ENCODE data around the gene ACTR1A. TPM values are rescaled to one million over a fixed set of nuclear protein-coding genes. Genes with fewer than 3 reads are reported as not detected.
"Not testable (repeated sequence)": the region's sequence is repeated elsewhere in the genome, so short reads cannot be mapped to it uniquely, and the experiment has no call there.

The ACTR1A gene
- total RNA-seq, 2 donors from 2014 or later, result 61.6 to 68.3 TPM

DNA sequence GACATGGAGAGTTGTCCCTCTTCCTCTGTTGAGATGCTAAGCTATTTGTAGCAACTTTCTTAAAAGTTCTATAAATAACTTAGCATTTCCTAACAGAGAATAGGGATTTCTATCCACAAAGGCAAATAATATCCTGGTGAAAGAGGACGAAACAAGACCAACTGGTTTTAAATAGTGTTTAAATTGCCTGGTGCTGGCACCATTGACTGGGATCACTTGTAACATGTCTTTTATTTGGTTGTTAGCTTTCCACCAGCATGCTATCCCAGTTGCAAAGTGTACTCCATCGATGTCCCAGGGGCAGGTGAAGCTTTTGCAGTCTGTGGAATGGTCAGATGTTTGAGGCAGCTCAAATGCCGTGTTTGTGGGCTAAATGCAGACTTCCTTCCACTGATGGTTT lies 5.0 kb upstream of the ACTR1A start:
- H3K27ac Mint-ChIP-seq, result no peak overlapping the region
- no peaks in the 10 kb centered on the region for H3K9me3 Mint-ChIP-seq
- H3K4me3 Mint-ChIP-seq, result no peak overlapping the region
- H3K27me3 Mint-ChIP-seq (ENCODE audit: low read depth), result no peaks in the 10 kb centered on the region
- ATAC-seq (replicated peaks in 1 of 2), result no peak
- H3K4me1 Mint-ChIP-seq (ENCODE audit: low read depth), result peaks cover 41% of the 10 kb centered on the region
- DNase-seq, result no peak
- H3K36me3 Mint-ChIP-seq (ENCODE audit: insufficient read depth in 2 of 2), result peaks cover 4 to 7% of the 10 kb centered on the region in 2 donors

DNA sequence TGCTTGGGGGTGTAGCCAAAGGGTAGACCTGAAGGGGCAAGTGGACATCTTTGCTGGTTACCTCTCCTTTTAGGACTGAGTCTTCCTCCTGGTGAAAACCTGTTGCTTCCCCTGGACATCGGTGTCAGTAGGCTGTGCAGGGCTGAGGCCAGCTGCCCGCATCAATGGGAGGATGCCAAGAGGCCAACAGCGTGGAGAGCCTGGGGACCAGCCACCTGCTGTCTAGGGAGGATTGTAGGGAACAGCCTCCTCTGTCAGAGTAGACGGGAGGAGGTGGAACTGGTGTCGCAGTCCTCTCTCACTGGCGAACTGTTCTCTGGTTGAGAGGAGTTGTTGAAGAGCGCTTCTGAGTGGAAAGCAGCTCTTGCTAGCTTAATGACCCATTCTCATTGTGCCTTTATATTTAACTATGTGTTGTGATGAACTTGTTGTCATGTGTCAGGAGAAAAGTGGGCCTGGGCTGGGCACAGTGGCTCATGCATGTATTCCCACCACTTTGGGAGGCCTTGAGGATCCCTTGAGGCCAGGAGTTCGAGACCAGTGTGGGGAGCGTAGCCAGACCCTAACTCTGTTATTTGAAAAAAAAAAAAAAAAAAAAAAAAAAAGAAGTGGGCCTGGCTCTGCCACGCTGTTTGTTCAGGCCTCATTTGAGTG lies 3.1 kb upstream of the ACTR1A start:
- Mint-ChIP-seq H3K4me1 (ENCODE audit: low read depth) (peaks cover 30% of the 10 kb centered on the region), H3K36me3 (ENCODE audit: insufficient read depth in 2 of 2) (peaks cover 0 to 1% of the 10 kb centered on the region in 2 donors), H3K4me3 (no peak overlapping the region), H3K27ac (no peak overlapping the region), H3K27me3 (ENCODE audit: low read depth) (no peaks in the 10 kb centered on the region), H3K9me3 (no peaks in the 10 kb centered on the region)
- no peak for ATAC-seq (replicated peaks in 1 of 2)
- no peak for DNase-seq

DNA sequence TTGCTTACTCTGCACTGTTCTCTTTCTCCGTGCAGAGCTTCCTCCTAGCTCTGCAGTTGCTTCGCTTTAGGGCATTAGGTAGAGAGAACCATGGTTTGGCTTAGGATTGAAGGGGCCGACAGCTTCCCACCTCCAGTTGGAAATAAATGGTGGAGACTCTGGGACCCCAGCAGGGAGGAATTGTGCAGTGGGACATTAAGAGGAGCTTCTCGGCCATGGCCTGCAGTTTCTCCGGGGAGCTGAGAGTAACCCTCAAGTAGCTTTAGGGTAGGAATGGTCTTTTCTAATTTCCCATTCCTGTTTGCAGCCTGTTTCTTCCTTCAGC lies 2.4 kb upstream of the ACTR1A start:
- Mint-ChIP-seq H3K9me3 (no peaks in the 10 kb centered on the region), H3K4me1 (ENCODE audit: low read depth) (peaks cover 32% of the 10 kb centered on the region), H3K27ac (peak overlapping the region; percentile 89), H3K4me3 (no peak overlapping the region), H3K36me3 (ENCODE audit: insufficient read depth in 2 of 2) (peaks cover 0 to 1% of the 10 kb centered on the region in 2 donors), H3K27me3 (ENCODE audit: low read depth) (no peaks in the 10 kb centered on the region)
- DNase-seq (no peak), ATAC-seq (replicated peaks in 1 of 2) (no peak)

DNA sequence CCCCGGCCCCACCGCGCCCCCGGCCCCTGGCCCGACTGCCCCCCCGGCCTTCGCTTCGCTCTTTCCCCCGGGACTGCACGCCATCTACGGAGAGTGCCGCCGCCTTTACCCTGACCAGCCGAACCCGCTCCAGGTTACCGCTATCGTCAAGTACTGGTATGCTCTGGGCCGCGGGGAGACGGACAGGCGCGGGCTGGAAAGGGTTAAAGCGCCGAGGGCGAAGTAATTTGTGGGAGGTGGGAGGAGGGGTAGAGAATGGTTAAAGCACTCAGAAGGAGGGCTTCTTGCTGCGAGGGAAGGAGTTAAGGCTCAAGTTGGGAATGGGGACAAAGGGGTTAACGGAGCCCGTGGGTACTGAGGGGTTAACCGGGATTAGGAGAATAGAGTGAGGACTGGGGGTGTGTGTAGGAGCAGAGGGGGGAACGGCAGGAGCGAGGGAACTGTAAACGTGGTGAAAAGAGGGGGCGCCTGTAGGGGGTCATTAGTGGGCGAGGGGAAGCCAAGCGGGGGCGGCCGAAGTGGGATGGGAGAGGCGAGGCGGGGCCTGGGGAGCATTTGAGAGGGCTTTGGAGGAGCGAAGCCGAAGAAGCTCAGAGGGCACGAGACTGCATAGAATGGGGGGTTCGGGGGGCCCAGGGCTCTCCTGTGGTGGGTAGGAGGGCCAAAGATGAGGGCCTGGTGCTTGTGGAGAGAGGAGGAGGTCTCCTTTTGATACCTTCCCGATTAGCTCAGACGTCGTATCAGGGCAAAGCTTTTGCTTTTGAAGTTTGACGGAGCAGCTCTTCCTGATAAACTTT lies 1.9 kb upstream of the ACTR1A start:
- Mint-ChIP-seq H3K27me3 (ENCODE audit: low read depth) (no peaks in the 10 kb centered on the region), H3K27ac (peak overlapping the region; percentile 89), H3K9me3 (no peaks in the 10 kb centered on the region), H3K4me3 (no peak overlapping the region), H3K36me3 (ENCODE audit: insufficient read depth in 2 of 2) (peaks cover 0 to 1% of the 10 kb centered on the region in 2 donors), H3K4me1 (ENCODE audit: low read depth) (peaks cover 37% of the 10 kb centered on the region)
- peak; percentile 38 to 41 for DNase-seq
- no peak for ATAC-seq (replicated peaks in 1 of 2)

DNA sequence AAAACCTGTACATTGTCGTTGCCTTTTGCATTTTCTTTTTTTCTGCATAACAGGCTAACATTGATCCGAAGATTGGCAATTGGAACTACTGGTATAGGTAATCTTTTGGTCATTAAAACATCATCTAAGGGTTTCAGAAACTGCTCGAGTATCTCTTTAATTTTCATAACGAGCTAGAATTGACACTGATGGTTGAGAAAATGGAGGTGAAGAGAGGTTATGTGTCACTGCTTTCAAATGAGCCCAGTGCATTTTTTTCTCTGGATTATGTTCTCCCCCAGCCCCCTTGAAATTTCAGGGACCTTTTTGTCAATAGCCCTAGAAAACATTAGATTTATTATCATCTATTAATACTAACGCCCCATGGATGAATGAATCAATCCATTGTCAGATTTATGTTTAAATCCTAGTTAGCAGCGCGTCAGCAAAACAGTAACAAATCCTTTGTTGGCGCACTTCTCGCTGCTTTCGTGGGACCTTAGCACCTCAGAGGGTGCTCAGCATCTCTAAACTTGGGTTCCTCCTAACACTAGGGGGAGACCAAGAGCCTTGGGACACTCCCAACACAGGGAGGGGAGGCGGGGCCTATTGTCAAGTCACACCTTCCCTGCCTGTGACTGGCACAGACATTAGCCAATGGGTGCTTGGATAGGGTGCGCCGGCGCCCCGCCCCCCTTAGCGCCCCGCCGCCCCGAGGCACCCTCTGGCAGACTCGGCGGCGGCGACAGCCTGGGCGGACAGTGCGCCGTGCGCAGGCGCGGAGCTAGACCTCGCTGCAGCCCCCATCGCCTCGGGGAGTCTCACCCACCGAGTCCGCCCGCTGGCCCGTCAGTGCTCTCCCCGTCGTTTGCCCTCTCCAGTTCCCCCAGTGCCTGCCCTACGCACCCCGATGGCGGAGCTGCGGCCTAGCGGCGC lies 1.0 kb upstream of the ACTR1A start, which contains the start of gene SUFU:
Gene SUFU, plus strand, starts transcription at position 709 of the 915 bp plus-strand sequence. Its CDS starts 181 bp downstream, at position 890.
- Mint-ChIP-seq H3K4me1 (ENCODE audit: low read depth) (peaks cover 42% of the 10 kb centered on the region), H3K27ac (peak within 1 kb of the TSS; percentile 89), H3K4me3 (no peak within 1 kb of the TSS), H3K36me3 (ENCODE audit: insufficient read depth in 2 of 2) (peaks cover 0 to 1% of the 10 kb centered on the region in 2 donors), H3K9me3 (no peaks in the 10 kb centered on the region), H3K27me3 (ENCODE audit: low read depth) (no peaks in the 10 kb centered on the region)
- ATAC-seq (replicated peaks in 1 of 2) (peak; percentile 78 to 79), DNase-seq (peak; percentile 99)

DNA sequence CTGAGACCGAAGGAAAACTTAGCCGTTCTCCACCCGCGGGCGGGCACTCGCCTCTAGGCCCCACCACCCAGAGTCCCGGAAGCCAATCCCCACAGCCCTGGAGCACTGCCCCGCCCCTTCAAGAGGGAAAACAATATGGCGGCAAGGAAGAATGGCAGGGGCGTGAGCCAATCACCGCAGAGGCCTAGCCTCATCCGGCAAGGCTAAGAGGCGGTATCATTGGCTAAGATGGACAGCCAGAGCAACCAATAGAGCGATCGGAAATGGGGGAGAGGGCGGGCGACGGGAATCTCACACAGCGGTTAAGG lies 529 bp downstream of the ACTR1A start:
- H3K9me3 Mint-ChIP-seq, result no peaks in the 10 kb centered on the region
- peaks cover 0 to 1% of the 10 kb centered on the region in 2 donors for H3K36me3 Mint-ChIP-seq (ENCODE audit: insufficient read depth in 2 of 2)
- no peak overlapping the region for H3K27ac Mint-ChIP-seq
- H3K4me3 Mint-ChIP-seq, result no peak overlapping the region
- peak; percentile 77 to 78 for ATAC-seq (replicated peaks in 1 of 2)
- peak; percentile 97 to 99 for DNase-seq
- H3K4me1 Mint-ChIP-seq (ENCODE audit: low read depth), result peaks cover 41% of the 10 kb centered on the region
- H3K27me3 Mint-ChIP-seq (ENCODE audit: low read depth), result no peaks in the 10 kb centered on the region

DNA sequence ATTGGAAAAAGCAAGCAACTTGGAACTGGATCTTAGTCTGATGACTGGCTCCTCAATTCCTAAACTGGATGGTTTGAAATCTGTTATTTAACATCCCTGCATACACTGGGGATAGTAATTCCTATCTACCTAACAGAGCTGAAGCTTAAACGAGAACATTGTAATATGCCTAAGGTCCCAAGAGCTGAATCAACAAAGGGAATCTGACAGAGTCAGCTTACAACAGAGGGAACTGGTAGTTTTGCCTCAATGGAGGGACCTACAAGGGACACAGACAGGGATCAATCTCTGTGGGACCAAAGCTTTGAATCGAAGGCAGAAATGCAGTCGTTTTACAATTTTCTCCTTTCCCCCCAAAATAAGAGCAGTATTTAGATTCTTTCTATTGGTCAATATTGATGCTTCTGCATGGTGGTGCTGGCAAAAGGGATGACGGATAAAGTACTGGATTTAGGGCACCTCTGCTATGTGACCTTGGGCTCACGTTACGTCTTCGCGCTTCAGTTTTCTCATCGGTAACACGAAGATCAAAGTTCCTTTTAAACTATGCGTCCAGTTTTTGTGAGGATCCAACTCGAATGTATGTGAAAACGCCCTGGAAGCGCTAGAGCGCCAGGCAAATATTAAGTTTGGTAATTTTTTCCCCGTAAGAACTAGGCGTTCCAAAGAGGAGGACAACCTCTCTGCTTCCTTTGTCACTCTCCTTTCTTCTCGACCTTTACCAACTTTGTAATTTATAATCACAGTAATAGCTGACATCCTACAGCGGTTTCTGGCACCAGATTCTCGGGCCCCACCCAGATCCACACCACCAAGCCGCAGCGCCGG lies 1.1 kb downstream of the ACTR1A start:
- H3K4me3 Mint-ChIP-seq, result no peak overlapping the region
- peaks cover 39% of the 10 kb centered on the region for H3K4me1 Mint-ChIP-seq (ENCODE audit: low read depth)
- DNase-seq (no peak), ATAC-seq (replicated peaks in 1 of 2) (no peak)
- no peaks in the 10 kb centered on the region for H3K9me3 Mint-ChIP-seq
- no peaks in the 10 kb centered on the region for H3K27me3 Mint-ChIP-seq (ENCODE audit: low read depth)
- H3K27ac Mint-ChIP-seq, result no peak overlapping the region
- peaks cover 0 to 1% of the 10 kb centered on the region in 2 donors for H3K36me3 Mint-ChIP-seq (ENCODE audit: insufficient read depth in 2 of 2)

DNA sequence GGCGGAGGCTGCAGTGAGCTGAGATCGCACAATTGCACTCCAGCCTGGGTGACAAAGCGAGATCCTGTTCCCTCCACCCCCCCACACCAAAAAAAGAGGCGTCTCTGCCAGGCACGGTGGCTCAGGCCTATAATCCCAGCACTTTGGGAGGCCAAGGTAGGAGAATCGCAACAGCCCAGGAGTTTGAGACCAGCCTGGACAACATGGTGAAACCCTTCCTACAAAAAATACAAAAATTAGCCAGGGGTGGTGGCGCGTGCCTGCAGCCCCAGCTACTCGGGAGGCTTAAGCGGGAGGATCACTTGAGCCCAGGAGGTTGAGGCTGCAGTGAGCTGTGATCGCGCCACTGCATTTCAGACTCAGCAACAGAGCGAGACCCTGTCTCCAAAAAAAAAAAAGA lies 1.8 kb downstream of the ACTR1A start:
- peak overlapping the region; percentile 82 for H3K27ac Mint-ChIP-seq
- H3K36me3 Mint-ChIP-seq (ENCODE audit: insufficient read depth in 2 of 2); ATAC-seq (replicated peaks in 1 of 2); H3K27me3 Mint-ChIP-seq (ENCODE audit: low read depth); DNase-seq; H3K9me3 Mint-ChIP-seq; H3K4me3 Mint-ChIP-seq: not testable (repeated sequence)
- H3K4me1 Mint-ChIP-seq (ENCODE audit: low read depth), result peaks cover 35% of the 10 kb centered on the region

DNA sequence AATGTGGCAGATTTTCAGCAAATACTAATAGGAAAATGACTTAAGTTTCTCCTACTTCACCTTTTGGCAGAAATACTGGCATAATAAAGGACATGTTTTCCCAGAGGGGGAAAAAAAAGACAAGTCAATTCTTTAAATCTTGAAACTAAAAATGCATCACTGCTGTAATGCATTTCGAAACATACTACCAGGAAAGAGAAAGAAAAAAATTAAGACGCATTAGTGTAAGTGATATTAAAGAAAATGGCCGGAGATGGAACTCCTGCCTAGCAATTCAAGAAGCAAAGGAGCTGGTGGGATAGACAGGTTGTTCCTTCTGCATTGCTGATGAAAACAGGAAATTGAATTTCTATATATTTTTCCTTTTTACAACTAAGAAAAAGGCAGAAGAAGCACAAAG lies 3.2 kb downstream of the ACTR1A start:
- Mint-ChIP-seq H3K4me3 (peak overlapping the region in 1 of 2 donors; percentile 73), H3K4me1 (ENCODE audit: low read depth) (peaks cover 23% of the 10 kb centered on the region), H3K27me3 (ENCODE audit: low read depth) (no peaks in the 10 kb centered on the region), H3K27ac (peak overlapping the region; percentile 79), H3K36me3 (ENCODE audit: insufficient read depth in 2 of 2) (peaks cover 0 to 1% of the 10 kb centered on the region in 2 donors), H3K9me3 (no peaks in the 10 kb centered on the region)
- no peak for DNase-seq
- no peak for ATAC-seq (replicated peaks in 1 of 2)

DNA sequence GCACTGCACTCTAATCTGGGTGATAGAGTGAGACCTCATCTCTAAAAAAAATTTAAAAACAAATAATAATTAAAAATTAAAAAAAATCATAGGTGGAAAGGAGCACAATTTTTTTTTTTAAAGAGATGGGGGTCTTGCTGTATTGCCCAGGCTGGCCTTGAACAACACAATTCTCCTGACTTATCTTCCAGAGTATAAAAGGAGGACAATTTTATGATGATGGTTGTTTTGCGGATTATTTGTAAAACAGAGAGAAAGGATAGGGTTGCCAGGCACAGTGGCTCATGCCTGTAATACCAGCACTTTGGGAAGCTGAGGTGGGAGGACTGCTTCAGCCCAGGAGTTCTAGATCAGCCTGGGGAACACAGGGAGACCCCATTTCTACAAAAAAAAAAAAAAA lies 5.0 kb downstream of the ACTR1A start:
- Mint-ChIP-seq H3K9me3 (no peaks in the 10 kb centered on the region), H3K27ac (no peak overlapping the region), H3K27me3 (ENCODE audit: low read depth) (no peaks in the 10 kb centered on the region), H3K36me3 (ENCODE audit: insufficient read depth in 2 of 2) (no peaks in the 10 kb centered on the region), H3K4me3 (no peak overlapping the region), H3K4me1 (ENCODE audit: low read depth) (peaks cover 34% of the 10 kb centered on the region)
- no peak for ATAC-seq (replicated peaks in 1 of 2)
- DNase-seq, result no peak

DNA sequence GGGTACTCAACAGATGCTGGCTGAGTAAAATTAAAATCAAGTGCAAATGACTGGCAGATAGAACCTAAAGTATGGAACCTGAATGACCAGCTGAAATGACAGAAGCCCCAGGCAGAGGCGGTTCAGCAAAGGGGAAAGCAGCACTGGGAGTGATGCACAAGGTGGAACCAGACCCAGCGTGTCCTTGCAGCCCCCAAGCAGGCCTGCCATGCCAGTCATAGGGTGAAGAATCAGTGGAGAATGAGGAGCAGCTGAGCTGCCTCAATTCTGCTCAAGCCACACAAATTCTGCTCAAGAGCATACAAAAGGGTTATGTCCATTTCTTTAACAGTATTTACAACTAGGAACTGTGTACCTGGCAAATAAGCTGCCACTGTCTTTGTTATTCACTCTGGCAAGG lies 8.7 kb downstream of the ACTR1A start:
- H3K27ac Mint-ChIP-seq, result no peak overlapping the region
- H3K4me1 Mint-ChIP-seq (ENCODE audit: low read depth), result peaks cover 24% of the 10 kb centered on the region

DNA sequence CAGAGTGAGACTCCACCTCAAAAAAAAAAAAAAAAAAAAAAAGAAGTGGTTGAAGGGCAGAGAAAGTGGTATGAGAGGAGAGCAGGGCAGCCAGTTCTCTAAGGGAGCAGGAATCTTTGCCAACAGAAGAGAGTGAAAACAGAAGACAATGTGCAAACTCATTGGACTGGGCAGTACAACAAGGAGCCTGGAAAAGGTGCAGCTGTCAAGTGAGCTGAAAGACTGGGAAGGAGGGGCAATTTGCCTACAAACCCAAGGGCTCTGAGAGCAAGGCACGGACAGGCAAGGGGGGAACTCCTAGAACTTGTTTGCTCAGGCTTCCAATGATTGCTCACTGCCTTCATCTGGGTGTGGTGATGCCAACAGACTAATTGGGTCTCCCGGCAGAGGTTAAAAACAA lies 9.5 kb downstream of the ACTR1A start:
- Mint-ChIP-seq H3K36me3 (ENCODE audit: insufficient read depth in 2 of 2) (peaks cover under 1 to 8% of the 10 kb centered on the region in 2 donors), H3K4me3 (no peak overlapping the region), H3K9me3 (no peaks in the 10 kb centered on the region), H3K27me3 (ENCODE audit: low read depth) (no peaks in the 10 kb centered on the region), H3K4me1 (ENCODE audit: low read depth) (peaks cover 22% of the 10 kb centered on the region), H3K27ac (peak overlapping the region; percentile 13)
- no peak for ATAC-seq (replicated peaks in 1 of 2)
- no peak for DNase-seq

More for the DNA sequence above, 8.7 kb downstream of the ACTR1A start:
- no peak for DNase-seq
- Mint-ChIP-seq H3K36me3 (ENCODE audit: insufficient read depth in 2 of 2) (peaks cover 0 to 8% of the 10 kb centered on the region in 2 donors), H3K27me3 (ENCODE audit: low read depth) (no peaks in the 10 kb centered on the region), H3K4me3 (no peak overlapping the region), H3K9me3 (no peaks in the 10 kb centered on the region)
- ATAC-seq (replicated peaks in 1 of 2), result no peak

Data from activated T-cell treated with anti-CD3 and anti-CD28 coated beads, Interleukin-2, amount 50 U/mL, for 72 hours (primary cell).